Measurements from ENCODE around the gene CDY1B. TPM values are rescaled to one million over a fixed set of nuclear protein-coding genes. Genes with fewer than 3 reads are reported as not detected.
"Not testable (repeated sequence)": the region's sequence is repeated elsewhere in the genome, so short reads cannot be mapped to it uniquely, and the experiment has no call there.

The CDY1B gene, protein sequence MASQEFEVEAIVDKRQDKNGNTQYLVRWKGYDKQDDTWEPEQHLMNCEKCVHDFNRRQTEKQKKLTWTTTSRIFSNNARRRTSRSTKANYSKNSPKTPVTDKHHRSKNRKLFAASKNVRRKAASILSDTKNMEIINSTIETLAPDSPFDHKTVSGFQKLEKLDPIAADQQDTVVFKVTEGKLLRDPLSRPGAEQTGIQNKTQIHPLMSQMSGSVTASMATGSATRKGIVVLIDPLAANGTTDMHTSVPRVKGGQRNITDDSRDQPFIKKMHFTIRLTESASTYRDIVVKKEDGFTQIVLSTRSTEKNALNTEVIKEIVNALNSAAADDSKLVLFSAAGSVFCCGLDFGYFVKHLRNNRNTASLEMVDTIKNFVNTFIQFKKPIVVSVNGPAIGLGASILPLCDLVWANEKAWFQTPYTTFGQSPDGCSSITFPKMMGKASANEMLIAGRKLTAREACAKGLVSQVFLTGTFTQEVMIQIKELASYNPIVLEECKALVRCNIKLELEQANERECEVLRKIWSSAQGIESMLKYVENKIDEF
- not detected for total RNA-seq

DNA sequence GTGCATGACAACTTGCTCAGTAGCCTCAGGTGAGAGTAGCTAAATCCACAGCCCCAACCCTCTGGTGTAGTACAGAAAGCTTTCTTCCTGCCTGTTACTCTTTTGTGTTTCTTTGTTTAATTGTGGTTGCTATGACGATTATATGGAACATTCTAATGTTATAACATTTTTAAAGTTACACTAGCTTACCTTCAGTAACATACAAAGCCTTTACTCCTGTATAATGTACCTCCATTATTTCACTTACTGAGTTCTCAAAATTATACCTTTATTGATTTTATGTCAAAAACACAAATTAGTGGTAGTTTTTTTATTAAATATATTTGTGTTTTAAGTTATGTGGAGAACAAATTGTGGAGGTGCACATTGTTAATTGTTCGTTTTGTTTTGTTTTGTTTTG lies at the start of gene CDY1B:
TSS of gene CDY1B (minus strand) at position 101 of the 400 bp plus-strand sequence. CDS start 331 bp downstream, outside the sequence.
- H3K9me3 Mint-ChIP-seq; intact Hi-C loops (cut with micrococcal nuclease): not testable (repeated sequence)

DNA sequence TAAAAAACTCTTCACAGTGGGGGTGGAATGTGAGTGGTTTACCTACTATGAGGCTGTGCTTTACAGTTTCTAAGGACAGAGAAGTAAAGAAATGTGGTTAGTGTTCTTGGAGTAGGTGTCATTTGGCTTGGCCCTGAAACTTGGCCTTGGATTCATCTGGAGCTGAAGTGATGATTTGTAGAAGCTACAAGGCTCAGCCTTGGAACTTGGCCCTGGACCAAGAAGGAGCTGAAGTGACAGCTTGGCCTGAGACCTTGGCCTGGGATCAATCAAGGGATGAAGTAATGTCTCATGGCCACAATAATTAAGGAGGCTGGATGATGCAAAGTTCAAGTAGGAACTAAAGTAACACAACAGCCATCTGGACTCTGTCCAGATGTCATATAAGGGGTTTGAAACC lies 1.7 kb upstream of the CDY1B start:
- H3K4me3 Mint-ChIP-seq; H3K36me3 Mint-ChIP-seq; intact Hi-C loops (cut with micrococcal nuclease): not testable (repeated sequence)

More for the DNA sequence above, at the start of gene CDY1B:
- CTCF ChIA-PET; POLR2A ChIA-PET; H3K4me1 Mint-ChIP-seq (ENCODE audit: low read depth); DNase-seq; H3K4me3 Mint-ChIP-seq; H3K27me3 Mint-ChIP-seq; H3K36me3 Mint-ChIP-seq; H3K27ac Mint-ChIP-seq: not testable (repeated sequence)

DNA sequence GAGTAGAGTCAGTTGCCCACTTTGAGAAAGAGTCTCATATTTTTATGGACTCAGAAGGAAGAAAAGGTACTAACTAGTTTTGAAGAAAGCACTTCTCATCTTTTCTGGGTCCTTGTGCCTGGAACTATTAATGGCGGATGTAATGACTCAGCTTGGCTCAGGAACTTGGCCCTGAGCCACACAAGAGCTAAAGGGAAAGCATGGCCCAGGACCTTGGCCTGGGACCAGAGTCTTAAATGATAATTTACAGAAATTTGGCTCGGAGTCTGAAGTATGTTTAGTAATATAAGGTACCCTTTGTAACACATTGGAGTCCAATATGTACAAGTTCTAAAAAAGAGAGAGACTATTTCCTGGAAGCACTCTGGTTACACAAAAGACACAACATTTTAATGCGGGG lies 4.6 kb downstream of the CDY1B start:
- H3K27me3 Mint-ChIP-seq; intact Hi-C loops (cut with micrococcal nuclease); DNase-seq; H3K36me3 Mint-ChIP-seq; H3K4me3 Mint-ChIP-seq; POLR2A ChIA-PET; H3K27ac Mint-ChIP-seq; H3K4me1 Mint-ChIP-seq (ENCODE audit: low read depth); H3K9me3 Mint-ChIP-seq; CTCF ChIA-PET: not testable (repeated sequence)

More for the DNA sequence above, 1.7 kb upstream of the CDY1B start:
- H3K27me3 Mint-ChIP-seq; POLR2A ChIA-PET; H3K9me3 Mint-ChIP-seq; H3K4me1 Mint-ChIP-seq (ENCODE audit: low read depth); CTCF ChIA-PET; DNase-seq; H3K27ac Mint-ChIP-seq: not testable (repeated sequence)

- POLR2A ChIA-PET; CTCF ChIA-PET; H3K36me3 Mint-ChIP-seq; DNase-seq; H3K27me3 Mint-ChIP-seq; H3K9me3 Mint-ChIP-seq; H3K27ac Mint-ChIP-seq; H3K4me3 Mint-ChIP-seq; H3K4me1 Mint-ChIP-seq (ENCODE audit: low read depth); intact Hi-C loops (cut with micrococcal nuclease): not testable (repeated sequence)
These were observed 8.7 kb downstream of the CDY1B start for GRCh38 chrY:24039008-24039718.

DNA sequence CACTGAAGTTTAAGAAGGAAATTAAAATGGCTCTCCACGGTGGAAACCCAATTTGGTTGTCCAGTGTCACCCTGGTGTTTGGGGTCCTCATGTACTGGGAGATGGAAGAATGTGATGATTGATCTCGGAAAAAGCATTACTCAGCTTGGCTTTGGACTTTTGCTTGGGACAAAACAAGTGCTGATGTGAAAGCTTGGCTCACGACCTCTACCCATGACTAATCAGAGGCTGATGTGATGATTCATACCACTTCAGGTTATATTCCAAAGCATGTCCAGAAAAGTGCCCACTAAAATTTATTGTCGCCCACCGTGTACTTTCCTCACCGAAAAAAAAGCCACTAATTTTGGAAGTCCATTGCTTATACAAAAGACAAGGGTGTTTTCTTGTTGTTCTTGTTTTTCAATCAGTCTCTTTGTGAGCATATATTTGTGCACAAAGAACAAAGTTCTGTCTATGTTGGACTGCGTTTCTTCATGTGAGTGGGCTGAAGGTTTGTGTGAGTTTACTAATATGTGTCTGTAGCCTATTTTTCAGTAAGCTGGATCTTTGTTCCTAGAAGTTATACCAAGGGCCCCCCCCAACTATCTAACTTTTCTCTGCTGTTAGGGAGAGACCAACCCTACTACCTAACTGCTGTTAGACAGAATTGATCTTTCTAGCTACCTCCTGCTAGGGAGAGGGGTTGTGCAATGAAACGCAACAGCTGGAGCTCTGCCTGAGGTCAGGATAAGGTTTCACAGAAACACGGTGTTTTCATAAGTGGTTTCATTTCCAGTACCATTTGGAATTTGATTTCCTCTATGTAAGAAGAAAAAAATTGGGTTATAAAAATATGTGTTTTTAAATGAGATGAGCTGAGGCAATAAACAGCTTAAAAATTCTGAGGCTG lies 21.4 kb downstream of the CDY1B start:
- POLR2A ChIA-PET; intact Hi-C loops (cut with micrococcal nuclease); CTCF ChIA-PET: not testable (repeated sequence)

More for the DNA sequence above, 21.4 kb downstream of the CDY1B start:
- H3K27me3 Mint-ChIP-seq; DNase-seq; H3K27ac Mint-ChIP-seq; H3K4me3 Mint-ChIP-seq; H3K36me3 Mint-ChIP-seq; H3K9me3 Mint-ChIP-seq; H3K4me1 Mint-ChIP-seq (ENCODE audit: low read depth): not testable (repeated sequence)

Measured in activated CD4-positive, alpha-beta memory T cell treated with anti-CD3 and anti-CD28 coated beads for 36 hours (primary cell).